G401 (cell line): ENCODE measurements around the gene PKN2. TPM values are rescaled to one million over a fixed set of nuclear protein-coding genes. Genes with fewer than 3 reads are reported as not detected.
"Not testable (repeated sequence)": the region's sequence is repeated elsewhere in the genome, so short reads cannot be mapped to it uniquely, and the experiment has no call there.

Experiments
- DNase-seq: peaks from one replicate; pipeline ENCODE4 v3.0.0-alpha.2; 2015; ENCODE audit warnings: low spot score
- in situ Hi-C: cut with HindIII; loops from 2 replicates; pipeline ENCODE4 v1.10.0; 2016; ENCODE audit warnings: low sequenced_read_pairs, mixed read lengths
- total RNA-seq: library from RNA; depleted of rRNA; stranded (reverse); fragments of >200 nt; shearing (Covaris generic); gene quantifications from 2 replicates; pipeline ENCODE4 v1.2.3, GENCODE V29; 2014; rRNA removed

PKN2 gene
- total RNA-seq, 1 experiment from 2014 or later, result 55.6 TPM

DNA sequence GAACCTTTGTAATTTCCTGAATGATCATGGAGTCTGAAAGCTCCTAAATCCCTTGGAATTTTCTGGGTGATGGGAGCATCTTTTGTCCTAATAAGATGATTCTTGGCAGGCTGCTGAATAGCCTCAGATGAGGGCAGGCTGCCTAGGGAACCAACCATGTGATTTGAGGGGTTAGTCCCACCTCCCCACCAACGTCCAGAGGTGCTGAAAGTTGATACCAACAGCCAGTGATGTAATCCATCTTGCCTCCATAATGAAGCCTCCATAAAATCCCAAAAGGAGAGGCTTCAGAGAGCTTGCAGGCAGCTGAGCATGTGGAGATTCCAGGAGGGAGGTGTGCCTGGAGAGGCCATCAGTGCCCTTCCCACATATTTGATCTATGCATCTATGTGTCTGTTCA, 163.6 kb downstream of the PKN2 start:
- in situ Hi-C loops, result no loop called here
- DNase-seq, result no peak

GRCh38 chr1:88851303-88852063, 167.4 kb downstream of the PKN2 start:
- no peak for DNase-seq
- in situ Hi-C loops, result no loop called here

- no peak for DNase-seq
- in situ Hi-C loops, result no loop called here
Measured at GRCh38 chr1:88867743-88868521, 183.9 kb downstream of the PKN2 start.

GRCh38 chr1:88869644-88870043, 185.6 kb downstream of the PKN2 start:
- DNase-seq, in situ Hi-C loops: not testable (repeated sequence)

DNA sequence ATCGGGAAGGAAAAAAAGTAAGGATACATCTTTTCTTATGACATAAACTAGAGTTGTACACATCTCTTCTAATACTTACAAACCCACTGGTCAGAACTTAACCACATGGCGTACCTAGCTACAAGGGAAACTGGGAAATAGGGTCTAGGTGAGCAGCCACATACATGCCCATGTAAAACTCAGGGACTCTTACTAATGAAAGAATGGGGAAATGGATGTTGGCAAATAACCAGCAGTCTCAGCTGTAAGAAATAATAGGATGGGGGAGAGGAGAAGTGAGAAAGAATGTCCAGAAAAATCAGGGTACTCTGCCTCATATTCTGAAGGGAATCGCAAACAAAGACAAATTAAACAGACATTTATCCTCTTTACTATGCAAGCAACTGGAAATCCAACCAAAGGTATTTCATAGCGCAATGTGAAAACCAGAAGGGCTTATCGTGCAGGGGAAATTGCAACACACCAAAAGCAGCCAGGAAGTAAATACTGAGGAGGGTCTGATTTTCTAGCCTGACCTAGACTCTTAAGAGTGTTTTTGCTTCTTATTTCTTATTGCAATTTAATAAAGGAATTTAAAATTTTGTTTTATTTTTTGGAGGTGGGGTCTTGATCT, 189.8 kb downstream of the PKN2 start:
- DNase-seq, result no peak
- in situ Hi-C loops, result no loop called here

DNA sequence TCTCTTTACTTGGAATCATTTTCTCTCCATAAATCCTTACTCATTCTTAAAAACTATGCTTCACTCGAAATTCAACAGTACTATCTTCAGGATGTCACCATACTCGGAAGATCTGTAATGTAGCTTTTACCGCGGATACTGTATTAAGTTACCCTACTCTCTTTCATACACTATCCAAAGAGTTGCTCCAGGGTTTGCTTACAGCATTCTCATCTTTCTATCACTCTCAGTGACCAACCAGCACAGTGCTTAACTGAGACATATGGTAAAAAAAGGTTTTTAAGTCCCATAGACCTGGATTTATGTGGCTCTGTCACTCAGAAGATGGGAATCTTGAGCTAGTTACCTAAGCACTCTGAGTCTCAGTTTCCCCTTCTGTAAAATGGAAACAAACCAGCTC, 191.5 kb downstream of the PKN2 start:
- in situ Hi-C loops, result no loop called here
- no peak for DNase-seq

- peak; percentile 29 for DNase-seq
- in situ Hi-C loops, result no loop called here
Measured at GRCh38 chr1:88876573-88877365, 192.7 kb downstream of the PKN2 start.

- peak; percentile 48 for DNase-seq
- in situ Hi-C loops, result no loop called here
Measured at GRCh38 chr1:88877382-88877825, 193.3 kb downstream of the PKN2 start.

DNA sequence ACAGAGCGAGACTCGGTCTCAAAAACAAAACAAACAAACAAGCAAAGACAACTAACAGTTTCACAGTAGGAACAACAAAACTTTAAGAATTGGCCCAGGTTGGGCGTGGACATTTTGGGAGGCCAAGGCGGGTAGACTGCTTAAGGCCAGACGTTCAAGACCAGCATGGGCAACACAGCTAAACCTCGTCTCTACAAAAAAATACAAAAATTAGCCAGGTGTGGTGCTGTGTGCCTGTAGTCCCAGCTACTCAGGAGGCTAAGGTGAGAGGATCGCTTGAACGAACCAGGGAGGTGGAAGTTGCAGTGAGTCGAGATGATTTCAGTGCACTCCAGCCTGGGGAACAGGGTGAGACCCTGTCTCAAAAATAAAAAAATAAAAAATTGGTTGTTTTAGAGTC, 193.8 kb downstream of the PKN2 start:
- no peak for DNase-seq
- in situ Hi-C loops, result no loop called here

GRCh38 chr1:88878731-88879130, 194.7 kb downstream of the PKN2 start:
- no peak for DNase-seq
- in situ Hi-C loops, result no loop called here

- DNase-seq, in situ Hi-C loops: not testable (repeated sequence)
Measured at GRCh38 chr1:88880717-88881116, 196.6 kb downstream of the PKN2 start.

DNA sequence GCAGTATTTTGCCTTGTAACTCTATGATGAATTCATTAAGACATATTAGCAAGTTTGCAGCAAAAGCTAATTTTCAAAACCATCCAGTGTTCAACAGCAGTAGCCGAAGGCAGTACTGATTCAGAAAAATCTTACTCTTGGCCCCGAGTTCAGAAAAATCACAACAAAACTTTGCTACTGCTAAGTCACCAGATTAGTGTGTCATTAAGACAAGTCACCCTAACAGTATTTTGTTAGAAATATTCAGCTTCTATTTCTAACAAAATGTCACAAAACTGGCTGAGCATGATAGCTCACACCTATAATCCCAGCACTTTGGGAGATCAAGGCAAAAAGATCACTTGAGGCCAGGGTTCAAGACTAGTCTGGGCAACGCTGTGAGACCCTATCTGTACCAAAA, 199.1 kb downstream of the PKN2 start:
- in situ Hi-C loops, result no loop called here
- no peak for DNase-seq

Other genes with a start within 250 kb of the PKN2 start
- gene GTF2B, start 207.3 kb downstream of the PKN2 start, total RNA-seq, result 50.9 and 51.8 TPM in 2 replicates